NCI-H128 (cell line): ENCODE data around the gene LDHAL6A.

Source experiments
- DNase-seq: peaks from one replicate; lab custom pipeline; 2025; ENCODE audit not compliant: unreplicated experiment; lab: John Stamatoyannopoulos, UW

Gene LDHAL6A

GRCh38 chr11:18490319-18490718 lies 34.7 kb downstream of the LDHAL6A start:
- no peak for DNase-seq

DNA sequence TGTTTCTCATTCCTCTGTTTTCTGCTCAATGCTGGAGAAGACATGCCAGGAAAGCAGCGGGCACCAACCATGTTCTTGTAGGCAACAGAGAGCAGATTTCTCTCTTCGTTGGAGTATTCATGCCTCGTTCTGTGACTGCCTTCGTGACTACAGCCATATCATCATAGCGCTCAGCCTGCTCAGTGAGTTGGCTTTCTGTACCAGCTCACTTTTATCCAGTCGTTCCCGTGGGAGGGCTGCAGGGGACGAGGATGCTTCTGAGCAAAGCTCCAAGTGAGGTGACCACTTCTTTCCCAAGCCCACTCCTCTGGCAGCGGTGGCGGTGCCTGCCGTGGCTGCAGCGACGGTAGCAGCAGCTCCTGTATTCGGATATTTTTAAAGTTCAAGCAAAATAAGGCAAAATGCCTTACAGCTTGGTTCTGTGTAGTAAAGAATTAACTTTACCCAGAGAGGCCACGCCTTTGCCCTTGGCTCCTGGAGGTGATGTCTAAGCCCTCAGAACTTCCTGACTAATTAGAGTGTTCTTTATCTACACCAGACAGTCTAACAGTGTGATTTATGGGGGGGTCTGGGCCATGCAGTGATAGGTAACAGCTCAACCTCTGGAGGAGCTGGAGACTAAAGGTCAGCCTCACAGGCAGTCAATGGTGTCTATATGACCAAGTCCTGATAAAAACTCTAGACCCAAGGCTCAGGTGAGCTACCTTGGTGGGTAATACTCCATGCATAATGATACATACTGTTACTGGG lies 35.3 kb downstream of the LDHAL6A start:
- no peak for DNase-seq

DNA sequence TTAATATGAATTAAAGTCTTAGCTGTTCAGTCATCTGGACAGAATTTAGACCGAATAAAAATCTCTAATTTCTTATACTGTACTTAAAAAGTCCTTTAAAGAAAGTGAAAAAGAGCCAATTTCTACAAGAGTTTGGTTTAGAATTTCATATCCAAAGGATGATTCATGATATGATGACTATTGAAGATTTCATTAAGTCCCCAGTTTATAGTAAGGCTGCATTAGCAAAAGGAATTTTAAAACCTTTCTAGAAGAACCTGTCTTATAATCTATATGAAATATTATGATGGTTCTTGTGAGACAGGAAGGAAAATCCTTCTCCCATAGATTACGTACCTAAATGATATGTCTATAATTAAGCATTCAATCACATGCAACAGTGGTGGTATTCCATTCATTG lies 36.3 kb downstream of the LDHAL6A start:
- no peak for DNase-seq

DNA sequence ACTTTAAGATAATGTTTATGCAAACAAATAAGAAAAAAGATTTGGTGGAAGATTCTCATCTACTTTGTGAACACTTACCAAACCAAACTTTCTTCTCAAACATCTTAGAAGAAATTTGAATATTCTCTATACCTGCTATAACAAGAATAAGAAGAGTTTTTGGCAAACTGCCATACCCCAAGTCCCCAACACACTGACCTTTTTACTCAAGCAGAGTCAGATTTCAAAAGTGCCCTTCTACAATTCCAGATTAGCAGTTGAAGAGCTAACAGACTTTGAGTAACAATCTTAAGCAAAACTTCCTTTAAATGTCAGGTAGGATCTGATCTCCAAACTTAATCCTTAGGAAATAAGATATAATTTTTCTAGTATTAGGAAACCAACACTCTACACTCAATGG lies 37.2 kb downstream of the LDHAL6A start:
- DNase-seq = no peak

GRCh38 chr11:18493310-18493709 lies 37.7 kb downstream of the LDHAL6A start:
- DNase-seq = no peak

DNA sequence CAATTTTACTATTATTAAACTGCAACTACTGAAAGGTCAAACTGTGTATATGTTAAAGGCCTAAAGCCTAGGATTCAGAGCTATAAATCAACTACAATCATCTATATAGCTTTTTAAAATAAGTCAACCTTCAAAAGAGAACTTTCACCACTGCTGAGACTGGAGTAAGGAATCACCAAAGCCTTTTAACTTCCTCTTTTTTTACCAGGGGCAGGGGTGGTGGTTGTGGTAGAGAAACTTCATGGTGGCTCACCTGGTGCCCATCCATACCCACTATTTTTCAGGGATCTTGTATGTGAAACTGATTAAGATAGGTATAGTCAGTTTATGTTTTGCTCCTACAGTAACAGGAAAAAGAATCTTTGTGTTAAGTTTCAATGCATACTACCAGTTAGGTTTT lies 39.6 kb downstream of the LDHAL6A start:
- no peak for DNase-seq

GRCh38 chr11:18495703-18496102 lies 40.0 kb downstream of the LDHAL6A start:
- DNase-seq = no peak

DNA sequence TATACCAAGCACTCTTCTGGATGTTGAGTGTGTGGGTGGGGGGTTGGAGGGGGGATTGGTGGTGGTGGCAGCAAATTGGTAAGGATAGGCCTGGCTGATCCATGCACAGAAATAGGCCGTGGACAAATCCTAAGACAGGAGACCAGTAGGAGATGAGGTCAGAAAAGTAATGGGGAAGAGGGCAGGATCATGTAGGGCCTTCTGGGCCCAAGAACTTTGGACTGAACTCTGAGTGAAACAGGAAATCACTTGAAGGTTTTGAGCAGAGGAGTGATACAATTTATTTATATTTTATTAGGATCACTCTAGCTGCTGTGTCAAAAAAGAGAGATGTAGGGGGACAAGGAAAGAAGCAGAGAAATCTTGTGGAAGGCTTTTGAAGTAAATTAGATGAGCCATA lies 42.4 kb downstream of the LDHAL6A start:
- no peak for DNase-seq

- no peak for DNase-seq
Observed at GRCh38 chr11:18501629-18502028, 46.0 kb downstream of the LDHAL6A start.

DNA sequence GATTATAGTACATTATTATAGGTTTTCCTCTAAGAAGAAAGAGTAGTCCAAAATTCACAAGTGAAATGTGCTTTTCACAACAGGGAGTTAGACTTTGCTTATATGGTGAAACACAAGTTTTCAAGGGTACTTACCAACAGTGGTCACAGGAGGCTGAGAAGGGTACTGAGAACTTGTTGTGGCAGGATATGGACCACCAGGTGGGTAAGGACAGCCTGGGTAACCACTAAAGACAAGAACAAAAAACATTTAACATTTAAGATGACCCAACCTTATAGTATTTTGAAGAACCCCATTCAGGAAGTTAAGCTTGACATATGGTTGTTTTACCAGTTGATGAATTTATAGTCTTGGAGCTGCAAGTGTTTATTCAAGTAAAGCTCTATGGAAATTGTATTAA lies 46.7 kb downstream of the LDHAL6A start:
- no peak for DNase-seq

DNA sequence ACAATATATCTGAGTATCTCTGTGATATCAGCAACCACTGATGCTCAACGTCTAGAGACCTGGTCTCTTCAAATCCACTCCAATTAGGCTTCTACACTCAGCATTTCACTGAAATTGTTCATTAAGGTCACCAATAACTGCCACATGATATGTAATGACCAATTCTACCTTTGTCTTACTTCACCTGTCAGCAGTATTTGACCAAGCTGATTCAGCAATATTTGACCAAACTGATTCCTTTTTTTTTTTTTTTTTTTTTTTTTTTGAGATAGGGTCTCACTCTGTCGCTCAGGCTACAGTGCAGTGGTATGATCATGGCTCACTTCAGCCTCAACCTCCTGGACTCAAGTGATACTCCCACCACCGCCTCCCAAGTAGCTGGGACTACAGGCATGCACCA lies 65.5 kb downstream of the LDHAL6A start:
- no peak for DNase-seq

DNA sequence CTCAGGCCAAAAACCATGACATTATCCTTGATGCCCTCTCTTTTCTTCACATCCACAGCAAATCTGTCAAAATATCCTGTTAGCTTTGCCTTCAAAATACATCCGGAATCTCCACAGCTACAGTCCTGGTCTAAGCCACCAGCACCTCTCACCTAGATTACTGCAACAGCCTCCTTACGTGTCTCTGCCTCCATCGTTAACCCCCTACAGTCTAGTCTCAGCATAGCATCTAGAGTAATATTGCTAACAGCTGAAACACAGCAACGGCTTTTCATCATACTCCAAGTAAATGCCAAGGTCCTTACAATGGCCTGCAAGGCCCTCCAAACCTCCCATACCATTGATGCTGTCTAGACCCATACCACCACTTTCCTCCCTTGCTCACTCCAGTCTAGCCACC lies 66.7 kb downstream of the LDHAL6A start:
- no peak for DNase-seq

GRCh38 chr11:18523084-18523483 lies 67.4 kb downstream of the LDHAL6A start:
- no peak for DNase-seq

DNA sequence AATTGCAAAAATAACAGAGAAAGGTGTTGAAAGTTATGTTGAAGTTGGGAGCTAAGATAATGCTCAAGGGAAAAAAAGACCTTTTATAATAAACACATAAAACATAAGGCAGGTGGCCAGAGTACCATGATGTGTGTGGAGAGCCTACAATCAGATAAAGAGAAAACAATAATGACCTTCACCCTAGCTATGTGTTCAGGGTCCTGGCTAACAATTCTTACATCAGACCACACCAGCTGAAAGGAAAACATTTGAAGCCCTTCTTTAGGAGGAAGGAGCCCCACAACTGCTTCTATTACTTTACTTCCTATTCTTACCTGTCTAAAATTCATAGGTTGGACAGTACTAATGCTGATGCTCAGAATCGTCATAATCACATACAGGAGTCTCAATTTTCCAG lies 68.6 kb downstream of the LDHAL6A start:
- no peak for DNase-seq

- DNase-seq = no peak
Observed at GRCh38 chr11:18526130-18526520, 70.5 kb downstream of the LDHAL6A start.

DNA sequence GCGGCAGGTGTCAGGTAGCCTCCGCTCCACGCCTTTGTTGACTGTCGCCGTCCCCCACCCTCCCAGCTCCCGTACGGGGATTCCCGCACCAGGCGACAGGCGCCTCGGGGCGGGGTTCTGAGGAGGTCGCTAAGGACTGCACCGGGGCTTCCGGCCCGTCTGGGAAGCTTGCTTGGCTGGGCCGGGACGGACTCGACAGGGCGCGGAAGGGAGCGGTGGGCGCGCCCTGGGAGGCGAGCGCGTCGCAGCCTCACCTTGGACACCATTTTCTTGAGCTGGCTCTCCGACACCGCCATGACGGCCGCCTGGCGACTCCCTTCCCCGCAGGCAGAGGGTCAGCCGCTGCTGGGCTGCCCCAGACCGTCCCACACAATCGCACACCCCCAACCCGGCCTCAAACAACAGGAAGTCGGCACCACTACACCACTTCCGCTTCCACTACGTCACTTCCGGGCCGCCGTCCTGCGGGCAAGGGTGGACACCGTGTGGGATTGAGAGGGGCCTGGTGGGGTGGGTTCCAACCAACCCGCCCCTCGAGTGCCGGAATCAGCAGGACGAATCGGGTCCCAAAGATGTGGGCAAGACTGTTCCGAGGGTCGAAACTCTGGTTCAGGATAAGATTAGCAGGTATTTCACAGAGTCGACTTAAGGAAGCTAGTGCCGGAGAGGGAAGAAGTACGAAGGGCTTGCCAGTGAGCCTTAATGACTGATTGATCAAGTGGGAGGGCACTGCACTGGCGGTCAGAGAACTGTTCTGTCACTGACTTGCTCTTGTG lies 71.1 kb downstream of the LDHAL6A start, which contains the start of gene TSG101:
TSG101 (minus strand) TSS at position 422 of the 776 bp plus-strand sequence; CDS start at position 296, 126 bp downstream.
- peak; percentile 64 for DNase-seq

DNA sequence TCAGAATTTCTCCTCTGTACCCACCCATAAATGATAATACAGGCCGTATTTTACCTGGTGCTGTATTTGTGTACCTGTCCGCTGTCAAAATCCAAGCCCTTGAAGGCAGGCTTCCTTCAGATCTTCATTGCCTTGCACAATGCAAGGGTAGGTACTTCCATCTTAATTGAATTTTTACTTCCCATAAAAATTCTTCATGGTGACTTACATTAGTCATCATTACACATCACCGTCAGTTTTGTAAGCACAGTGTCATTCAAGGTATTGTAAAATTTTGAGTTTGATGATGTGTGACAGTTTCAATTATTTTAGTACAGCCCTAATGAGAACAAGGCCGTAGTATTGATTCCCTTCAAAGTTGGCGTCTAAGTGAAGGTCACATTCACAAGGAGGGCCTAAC lies 71.9 kb downstream of the LDHAL6A start:
- DNase-seq = no peak
